HepG2 (cell line): ENCODE results near the gene ERCC6. TPM values are rescaled to one million over a fixed set of nuclear protein-coding genes. Genes with fewer than 3 reads are reported as not detected.

Source experiments
- SMARCE1 ChIP-seq: fragments of 450-650 bp; IDR thresholded peaks from 2 replicates; pipeline ENCODE4 v1.6.1; 2017; ENCODE audit warnings: borderline replicate concordance
- SNAI1 ChIP-seq: sonication (generic); formaldehyde crosslinking; IDR thresholded peaks from 2 replicates; pipeline ENCODE4 v1.5.0; 2020; ENCODE audit warnings: mild to moderate bottlenecking, missing genetic modification reagents, borderline replicate concordance
- TEAD2 ChIP-seq: sonication (generic); formaldehyde crosslinking; IDR thresholded peaks from 2 replicates; pipeline ENCODE4 v1.9.0; 2021; ENCODE audit warnings: missing genetic modification reagents
- ZBTB7A ChIP-seq: sonication (generic); formaldehyde crosslinking; IDR thresholded peaks from 2 replicates; pipeline ENCODE4 v1.8.0; 2022; ENCODE audit warnings: mild to moderate bottlenecking, missing genetic modification reagents
- ZNF30 ChIP-seq: sonication (generic); formaldehyde crosslinking; IDR thresholded peaks from 2 replicates; pipeline ENCODE4 v1.5.0; 2020; ENCODE audit warnings: mild to moderate bottlenecking, missing genetic modification reagents
- ZNF562 ChIP-seq: sonication (generic); formaldehyde crosslinking; IDR thresholded peaks from 2 replicates; pipeline ENCODE4 v1.8.0; 2022; ENCODE audit warnings: missing genetic modification reagents, borderline replicate concordance
- ZNF607 ChIP-seq: sonication (generic); formaldehyde crosslinking; IDR thresholded peaks from 2 replicates; pipeline ENCODE4 v1.5.1; 2020; ENCODE audit warnings: missing genetic modification reagents, mild to moderate bottlenecking, borderline replicate concordance
- ZNF629 ChIP-seq: sonication (generic); formaldehyde crosslinking; conservative IDR thresholded peaks from 2 replicates; pipeline ENCODE4 v1.5.0; 2020; ENCODE audit warnings: missing genetic modification reagents
- ZNF720 ChIP-seq: sonication (generic); formaldehyde crosslinking; IDR thresholded peaks from 2 replicates; pipeline ENCODE4 v1.4.0; 2020; ENCODE audit warnings: missing genetic modification reagents
- ZSCAN20 ChIP-seq: sonication (generic); formaldehyde crosslinking; IDR thresholded peaks from 2 replicates; pipeline ENCODE4 v1.4.0; 2020; ENCODE audit warnings: missing genetic modification reagents, mild to moderate bottlenecking, borderline replicate concordance
- polyA plus RNA-seq, 8 experiments: library from polyadenylated mRNA; depleted of rRNA in 3 of 8; stranded (reverse) in 7 of 8; unstranded in 1 of 8; fragments of >200 nt; fragmentation: Illumina TruSeq in 4 of 8; extraction: Trizol in 4 of 8; gene quantifications; 2 replicates each; pipeline versions ENCODE4 v1.2.1 to v1.2.3, GENCODE V29; 2011 to 2016; ENCODE audit warnings: low read depth in 4 of 8, missing spikeins in 1 of 8, mixed read lengths in 1 of 8; ENCODE audit not compliant: insufficient read depth in 1 of 8
- total RNA-seq, 5 experiments: library from RNA; depleted of rRNA; stranded (reverse); fragments of >200 nt; fragmentation: Illumina TruSeq; extraction: Trizol; gene quantifications; 2 replicates each; pipeline ENCODE4 v1.2.3, GENCODE V29; 2016; ENCODE audit warnings: low read depth in 1 of 5
- TF ChIP-seq, protein P1 (sequence below): sonication (generic); formaldehyde crosslinking; IDR thresholded peaks from 2 replicates; pipeline ENCODE4 v1.4.0; 2020; ENCODE audit warnings: missing genetic modification reagents
- TF ChIP-seq, protein P2 (sequence below): sonication (generic); formaldehyde crosslinking; IDR thresholded peaks from 2 replicates; pipeline ENCODE4 v1.4.0; 2020; ENCODE audit warnings: mild to moderate bottlenecking, missing genetic modification reagents, borderline replicate concordance
- TF ChIP-seq, protein P3 (sequence below): sonication (generic); formaldehyde crosslinking; IDR thresholded peaks from 2 replicates; pipeline ENCODE4 v1.4.0; 2020; ENCODE audit warnings: missing genetic modification reagents, mild to moderate bottlenecking, borderline replicate concordance

ERCC6 gene
- total and polyA plus RNA-seq, 2 of the 13 experiments (the other 11 are each of a cell fraction or from before 2014, with no cell fraction given): 5.1 to 9.8 TPM

DNA sequence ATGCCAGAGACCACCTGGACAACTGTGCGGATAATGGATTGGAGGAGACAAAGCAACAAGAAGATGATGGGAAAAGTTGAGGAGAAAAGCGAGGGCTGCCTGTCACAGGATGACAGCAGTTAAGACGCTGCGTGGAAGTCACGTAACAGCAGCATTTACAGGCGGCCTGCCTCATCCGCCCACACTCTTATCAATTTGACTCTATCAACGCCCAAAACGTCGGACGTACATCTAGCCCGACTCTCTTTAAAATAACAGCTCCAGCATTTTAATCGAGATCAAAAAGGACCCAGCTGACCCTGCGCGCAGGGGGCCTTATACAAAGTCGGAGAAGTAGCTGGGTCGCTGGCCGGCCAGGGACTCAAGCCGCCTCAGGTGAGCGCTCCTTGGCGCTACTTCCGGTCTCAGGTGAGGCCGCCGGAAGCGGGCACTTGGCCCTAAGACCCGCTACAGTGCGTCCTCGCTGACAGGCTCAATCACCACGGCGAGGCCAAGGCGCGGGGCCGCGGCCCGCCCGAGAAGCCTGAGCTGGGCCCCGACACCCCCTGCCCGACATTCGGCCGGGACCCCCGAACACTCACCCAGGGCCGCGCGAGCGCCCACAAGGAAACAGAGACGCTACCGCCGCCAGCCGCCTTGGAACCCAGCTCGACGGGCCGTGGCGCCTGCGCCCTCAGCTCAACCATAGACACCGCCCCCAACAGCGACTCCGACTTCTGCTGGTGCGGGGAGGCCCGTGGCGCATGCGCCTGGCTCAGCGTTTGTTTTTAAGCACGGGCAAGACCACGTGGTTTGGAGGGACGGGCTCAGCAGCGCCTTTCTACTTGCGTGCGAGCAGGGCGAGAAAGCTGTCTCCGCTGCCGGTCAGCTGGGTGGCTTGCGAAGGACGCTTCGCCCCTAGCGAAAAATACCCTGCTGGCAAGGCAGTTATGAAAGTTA is at the start of gene ERCC6 (continued):
- TF ChIP-seq, protein P1, sequence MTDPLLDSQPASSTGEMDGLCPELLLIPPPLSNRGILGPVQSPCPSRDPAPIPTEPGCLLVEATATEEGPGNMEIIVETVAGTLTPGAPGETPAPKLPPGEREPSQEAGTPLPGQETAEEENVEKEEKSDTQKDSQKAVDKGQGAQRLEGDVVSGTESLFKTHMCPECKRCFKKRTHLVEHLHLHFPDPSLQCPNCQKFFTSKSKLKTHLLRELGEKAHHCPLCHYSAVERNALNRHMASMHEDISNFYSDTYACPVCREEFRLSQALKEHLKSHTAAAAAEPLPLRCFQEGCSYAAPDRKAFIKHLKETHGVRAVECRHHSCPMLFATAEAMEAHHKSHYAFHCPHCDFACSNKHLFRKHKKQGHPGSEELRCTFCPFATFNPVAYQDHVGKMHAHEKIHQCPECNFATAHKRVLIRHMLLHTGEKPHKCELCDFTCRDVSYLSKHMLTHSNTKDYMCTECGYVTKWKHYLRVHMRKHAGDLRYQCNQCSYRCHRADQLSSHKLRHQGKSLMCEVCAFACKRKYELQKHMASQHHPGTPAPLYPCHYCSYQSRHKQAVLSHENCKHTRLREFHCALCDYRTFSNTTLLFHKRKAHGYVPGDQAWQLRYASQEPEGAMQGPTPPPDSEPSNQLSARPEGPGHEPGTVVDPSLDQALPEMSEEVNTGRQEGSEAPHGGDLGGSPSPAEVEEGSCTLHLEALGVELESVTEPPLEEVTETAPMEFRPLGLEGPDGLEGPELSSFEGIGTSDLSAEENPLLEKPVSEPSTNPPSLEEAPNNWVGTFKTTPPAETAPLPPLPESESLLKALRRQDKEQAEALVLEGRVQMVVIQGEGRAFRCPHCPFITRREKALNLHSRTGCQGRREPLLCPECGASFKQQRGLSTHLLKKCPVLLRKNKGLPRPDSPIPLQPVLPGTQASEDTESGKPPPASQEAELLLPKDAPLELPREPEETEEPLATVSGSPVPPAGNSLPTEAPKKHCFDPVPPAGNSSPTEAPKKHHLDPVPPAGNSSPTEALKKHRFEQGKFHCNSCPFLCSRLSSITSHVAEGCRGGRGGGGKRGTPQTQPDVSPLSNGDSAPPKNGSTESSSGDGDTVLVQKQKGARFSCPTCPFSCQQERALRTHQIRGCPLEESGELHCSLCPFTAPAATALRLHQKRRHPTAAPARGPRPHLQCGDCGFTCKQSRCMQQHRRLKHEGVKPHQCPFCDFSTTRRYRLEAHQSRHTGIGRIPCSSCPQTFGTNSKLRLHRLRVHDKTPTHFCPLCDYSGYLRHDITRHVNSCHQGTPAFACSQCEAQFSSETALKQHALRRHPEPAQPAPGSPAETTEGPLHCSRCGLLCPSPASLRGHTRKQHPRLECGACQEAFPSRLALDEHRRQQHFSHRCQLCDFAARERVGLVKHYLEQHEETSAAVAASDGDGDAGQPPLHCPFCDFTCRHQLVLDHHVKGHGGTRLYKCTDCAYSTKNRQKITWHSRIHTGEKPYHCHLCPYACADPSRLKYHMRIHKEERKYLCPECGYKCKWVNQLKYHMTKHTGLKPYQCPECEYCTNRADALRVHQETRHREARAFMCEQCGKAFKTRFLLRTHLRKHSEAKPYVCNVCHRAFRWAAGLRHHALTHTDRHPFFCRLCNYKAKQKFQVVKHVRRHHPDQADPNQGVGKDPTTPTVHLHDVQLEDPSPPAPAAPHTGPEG (CRISPR knock-in tag): peak; percentile 71; the same call in 1 of the 2 replicates
- peak; percentile 82; the same call in 1 of the 2 replicates for TF ChIP-seq ZNF607
- TF ChIP-seq ZNF562 (CRISPR knock-in tag): no peak
- 0 out of 2 replicates have a peak, but pooled peaks have one; percentile 10 for TF ChIP-seq TEAD2 (CRISPR knock-in tag)
- TF ChIP-seq SMARCE1: no peak
- TF ChIP-seq, protein P2, sequence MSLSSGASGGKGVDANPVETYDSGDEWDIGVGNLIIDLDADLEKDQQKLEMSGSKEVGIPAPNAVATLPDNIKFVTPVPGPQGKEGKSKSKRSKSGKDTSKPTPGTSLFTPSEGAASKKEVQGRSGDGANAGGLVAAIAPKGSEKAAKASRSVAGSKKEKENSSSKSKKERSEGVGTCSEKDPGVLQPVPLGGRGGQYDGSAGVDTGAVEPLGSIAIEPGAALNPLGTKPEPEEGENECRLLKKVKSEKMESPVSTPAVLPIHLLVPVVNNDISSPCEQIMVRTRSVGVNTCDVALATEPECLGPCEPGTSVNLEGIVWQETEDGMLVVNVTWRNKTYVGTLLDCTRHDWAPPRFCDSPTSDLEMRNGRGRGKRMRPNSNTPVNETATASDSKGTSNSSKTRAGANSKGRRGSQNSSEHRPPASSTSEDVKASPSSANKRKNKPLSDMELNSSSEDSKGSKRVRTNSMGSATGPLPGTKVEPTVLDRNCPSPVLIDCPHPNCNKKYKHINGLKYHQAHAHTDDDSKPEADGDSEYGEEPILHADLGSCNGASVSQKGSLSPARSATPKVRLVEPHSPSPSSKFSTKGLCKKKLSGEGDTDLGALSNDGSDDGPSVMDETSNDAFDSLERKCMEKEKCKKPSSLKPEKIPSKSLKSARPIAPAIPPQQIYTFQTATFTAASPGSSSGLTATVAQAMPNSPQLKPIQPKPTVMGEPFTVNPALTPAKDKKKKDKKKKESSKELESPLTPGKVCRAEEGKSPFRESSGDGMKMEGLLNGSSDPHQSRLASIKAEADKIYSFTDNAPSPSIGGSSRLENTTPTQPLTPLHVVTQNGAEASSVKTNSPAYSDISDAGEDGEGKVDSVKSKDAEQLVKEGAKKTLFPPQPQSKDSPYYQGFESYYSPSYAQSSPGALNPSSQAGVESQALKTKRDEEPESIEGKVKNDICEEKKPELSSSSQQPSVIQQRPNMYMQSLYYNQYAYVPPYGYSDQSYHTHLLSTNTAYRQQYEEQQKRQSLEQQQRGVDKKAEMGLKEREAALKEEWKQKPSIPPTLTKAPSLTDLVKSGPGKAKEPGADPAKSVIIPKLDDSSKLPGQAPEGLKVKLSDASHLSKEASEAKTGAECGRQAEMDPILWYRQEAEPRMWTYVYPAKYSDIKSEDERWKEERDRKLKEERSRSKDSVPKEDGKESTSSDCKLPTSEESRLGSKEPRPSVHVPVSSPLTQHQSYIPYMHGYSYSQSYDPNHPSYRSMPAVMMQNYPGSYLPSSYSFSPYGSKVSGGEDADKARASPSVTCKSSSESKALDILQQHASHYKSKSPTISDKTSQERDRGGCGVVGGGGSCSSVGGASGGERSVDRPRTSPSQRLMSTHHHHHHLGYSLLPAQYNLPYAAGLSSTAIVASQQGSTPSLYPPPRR (CRISPR knock-in tag): peak; percentile 39; the same call in 1 of the 2 replicates
- peak; percentile 90; the same call in 1 of the 2 replicates for TF ChIP-seq SNAI1 (CRISPR knock-in tag)
- no peak for TF ChIP-seq ZNF629 (CRISPR knock-in tag)
- TF ChIP-seq, protein P3, sequence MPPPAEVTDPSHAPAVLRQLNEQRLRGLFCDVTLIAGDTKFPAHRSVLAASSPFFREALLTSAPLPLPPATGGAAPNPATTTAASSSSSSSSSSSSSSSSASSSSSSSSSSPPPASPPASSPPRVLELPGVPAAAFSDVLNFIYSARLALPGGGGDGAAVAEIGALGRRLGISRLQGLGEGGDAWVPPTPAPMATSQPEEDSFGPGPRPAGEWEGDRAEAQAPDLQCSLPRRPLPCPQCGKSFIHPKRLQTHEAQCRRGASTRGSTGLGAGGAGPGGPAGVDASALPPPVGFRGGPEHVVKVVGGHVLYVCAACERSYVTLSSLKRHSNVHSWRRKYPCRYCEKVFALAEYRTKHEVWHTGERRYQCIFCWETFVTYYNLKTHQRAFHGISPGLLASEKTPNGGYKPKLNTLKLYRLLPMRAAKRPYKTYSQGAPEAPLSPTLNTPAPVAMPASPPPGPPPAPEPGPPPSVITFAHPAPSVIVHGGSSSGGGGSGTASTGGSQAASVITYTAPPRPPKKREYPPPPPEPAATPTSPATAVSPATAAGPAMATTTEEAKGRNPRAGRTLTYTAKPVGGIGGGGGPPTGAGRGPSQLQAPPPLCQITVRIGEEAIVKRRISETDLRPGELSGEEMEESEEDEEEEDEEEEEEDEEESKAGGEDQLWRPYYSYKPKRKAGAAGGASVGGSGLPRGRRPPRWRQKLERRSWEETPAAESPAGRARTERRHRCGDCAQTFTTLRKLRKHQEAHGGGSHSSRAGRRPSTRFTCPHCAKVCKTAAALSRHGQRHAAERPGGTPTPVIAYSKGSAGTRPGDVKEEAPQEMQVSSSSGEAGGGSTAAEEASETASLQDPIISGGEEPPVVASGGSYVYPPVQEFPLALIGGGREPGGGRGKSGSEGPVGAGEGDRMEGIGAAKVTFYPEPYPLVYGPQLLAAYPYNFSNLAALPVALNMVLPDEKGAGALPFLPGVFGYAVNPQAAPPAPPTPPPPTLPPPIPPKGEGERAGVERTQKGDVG: 0 out of 2 replicates have a peak, but pooled peaks have one; percentile 51
- no peak for TF ChIP-seq ZNF720
- TF ChIP-seq ZNF30: no peak
- TF ChIP-seq ZBTB7A: no peak
- peak; percentile 46; the same call in 1 of the 2 replicates for TF ChIP-seq ZSCAN20
